Pancreas (tissue), 10 donors: ENCODE measurements around the gene IARS1. TPM values are rescaled to one million over a fixed set of nuclear protein-coding genes. Genes with fewer than 3 reads are reported as not detected.

Experiments
- ATAC-seq, 4 donors: fragments of 200-7000 bp; cut with Tn5 transposase; one replicate each; pipeline versions ENCODE4 v1.8.0 to v1.9.1; 2020; ENCODE audit warnings: mild to moderate bottlenecking in 4 of 4, moderate library complexity in 4 of 4
- DNase-seq, 6 donors: peaks; one replicate each; pipeline ENCODE4 v3.0.0-alpha.2; 2020
- FAIRE-seq: peaks from 2 replicates; lab custom pipeline; 2012; peaks lifted over from hg19 to GRCh38; lab: Jason Lieb, UNC
- H3K27ac ChIP-seq, 4 donors: fragments of 200-600 bp; sonication (generic); 1 replicate in 3 of 4; 2 replicates in 1 of 4; pipeline versions ENCODE4 v1.5.0 to v1.8.0; 2020
- H3K27me3 ChIP-seq, 4 donors: fragments of 200-600 bp; one replicate each; pipeline ENCODE4 v1.8.0; 2021
- H3K36me3 ChIP-seq, 3 donors: fragments of 200-600 bp; sonication (generic) in 1 of 3; one replicate each; pipeline versions ENCODE4 v1.5.0 to v1.8.0; 2020 to 2021
- H3K4me1 ChIP-seq, 3 donors: fragments of 200-600 bp; one replicate each; pipeline ENCODE4 v1.8.0; 2021
- H3K4me3 ChIP-seq, 4 donors: fragments of 200-600 bp; sonication (generic) in 2 of 4; one replicate each; pipeline versions ENCODE4 v1.5.0 to v1.8.0; 2020 to 2021
- H3K9me3 ChIP-seq, 4 donors: fragments of 200-600 bp; one replicate each; pipeline ENCODE4 v1.8.0; 2021
- WGBS, 2 donors: extraction: QIAGEN DNeasy Blood & Tissue Kit; methylation state at CpG; one replicate each; pipeline ENCODE4 v1.1.7; 2013; 5-methylcytosine and 5-hydroxymethylcytosine counted together
- intact Hi-C, 3 donors: fragments of 100-400 bp; cut with DNase I; formaldehyde crosslinking; loops; one replicate each; pipeline versions ENCODE4 v1.11.1 to v1.14.2; 2022
- polyA plus RNA-seq, 2 donors: library from polyadenylated mRNA; stranded (reverse); fragments of 200-250 nt; gene quantifications; one replicate each; pipeline ENCODE4 v1.2.3, GENCODE V29; 2013
- total RNA-seq, 6 donors: library from RNA; stranded (reverse); fragmentation: NEBNext Ultra II Directional in 4 of 6; extraction: Animal tissue kit (Norgen Biotek cat#: 25700) in 4 of 6; gene quantifications; one replicate each; pipeline versions ENCODE4 v1.2.1 to v1.2.4, GENCODE V29; 2021 to 2023
- TF ChIP-seq, protein P1 (sequence below), 4 donors: fragments of 200-600 bp; sonication (generic) in 3 of 4; IDR thresholded peaks; one replicate each; pipeline versions ENCODE4 v1.5.0 to v1.8.0; 2021; ENCODE audit warnings: antibody characterized with exemption in 4 of 4
- donor health status: healthy with polysubstance abuse.
- donor health status: DM: no; HTN: no; CAD: no; lungs with moderate emphysema.
- donor health status: DM: no; HTN: no; CAD: no.
- donor health status: control.
- donor health status: control.
- donor health status: Bipolar disorder and iron deficiency.
- donor health status: DM: yes; HTN: yes; CAD: no.
- donor health status: DM: no; HTN: no; CAD: no.
- donor health status: DM: no; HTN: no; CAD: no.
- donor health status: DM: yes; HTN: yes; CAD: no.

IARS1 gene
- total and polyA plus RNA-seq, 8 donors = 16.8 to 89.3 (median 35.7) TPM

DNA sequence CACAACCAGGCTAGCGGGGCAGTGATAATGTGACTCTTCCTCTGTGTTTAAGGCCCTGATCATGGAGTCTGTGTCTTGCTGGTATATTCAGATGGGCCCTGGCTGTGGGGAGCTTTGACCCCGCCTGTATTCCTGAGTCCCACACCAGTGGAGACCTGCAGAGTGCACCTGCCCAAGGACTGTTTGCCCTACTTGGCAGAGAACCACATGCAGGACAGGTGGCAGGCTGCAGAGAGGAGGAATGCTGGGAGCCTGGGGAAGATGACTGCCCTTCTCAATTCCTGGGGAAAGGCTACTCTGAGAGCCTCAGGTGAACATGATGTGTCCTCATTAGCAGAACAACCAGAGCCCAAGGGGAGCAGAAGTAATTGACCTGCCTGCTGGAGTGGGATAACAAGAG lies 36.2 kb downstream of the IARS1 start:
- no peak for DNase-seq
- H3K4me1 ChIP-seq = no peaks in the 10 kb centered on the region
- H3K27me3 ChIP-seq = no peaks in the 10 kb centered on the region
- H3K27ac ChIP-seq = no peak overlapping the region
- FAIRE-seq = no peak
- intact Hi-C loops = no loop called here
- ATAC-seq = no peak
- 93 to 98% methylated on average over 2 of the region's 2 CpGs for WGBS, 2 donors
- no peaks in the 10 kb centered on the region for H3K9me3 ChIP-seq
- TF ChIP-seq, protein P1, sequence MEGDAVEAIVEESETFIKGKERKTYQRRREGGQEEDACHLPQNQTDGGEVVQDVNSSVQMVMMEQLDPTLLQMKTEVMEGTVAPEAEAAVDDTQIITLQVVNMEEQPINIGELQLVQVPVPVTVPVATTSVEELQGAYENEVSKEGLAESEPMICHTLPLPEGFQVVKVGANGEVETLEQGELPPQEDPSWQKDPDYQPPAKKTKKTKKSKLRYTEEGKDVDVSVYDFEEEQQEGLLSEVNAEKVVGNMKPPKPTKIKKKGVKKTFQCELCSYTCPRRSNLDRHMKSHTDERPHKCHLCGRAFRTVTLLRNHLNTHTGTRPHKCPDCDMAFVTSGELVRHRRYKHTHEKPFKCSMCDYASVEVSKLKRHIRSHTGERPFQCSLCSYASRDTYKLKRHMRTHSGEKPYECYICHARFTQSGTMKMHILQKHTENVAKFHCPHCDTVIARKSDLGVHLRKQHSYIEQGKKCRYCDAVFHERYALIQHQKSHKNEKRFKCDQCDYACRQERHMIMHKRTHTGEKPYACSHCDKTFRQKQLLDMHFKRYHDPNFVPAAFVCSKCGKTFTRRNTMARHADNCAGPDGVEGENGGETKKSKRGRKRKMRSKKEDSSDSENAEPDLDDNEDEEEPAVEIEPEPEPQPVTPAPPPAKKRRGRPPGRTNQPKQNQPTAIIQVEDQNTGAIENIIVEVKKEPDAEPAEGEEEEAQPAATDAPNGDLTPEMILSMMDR (IDR thresholded peaks at IDR 0.05) = no peak
- no peak overlapping the region for H3K4me3 ChIP-seq
- peaks cover 3 to 80% (median 47%) of the 10 kb centered on the region in 3 donors for H3K36me3 ChIP-seq

DNA sequence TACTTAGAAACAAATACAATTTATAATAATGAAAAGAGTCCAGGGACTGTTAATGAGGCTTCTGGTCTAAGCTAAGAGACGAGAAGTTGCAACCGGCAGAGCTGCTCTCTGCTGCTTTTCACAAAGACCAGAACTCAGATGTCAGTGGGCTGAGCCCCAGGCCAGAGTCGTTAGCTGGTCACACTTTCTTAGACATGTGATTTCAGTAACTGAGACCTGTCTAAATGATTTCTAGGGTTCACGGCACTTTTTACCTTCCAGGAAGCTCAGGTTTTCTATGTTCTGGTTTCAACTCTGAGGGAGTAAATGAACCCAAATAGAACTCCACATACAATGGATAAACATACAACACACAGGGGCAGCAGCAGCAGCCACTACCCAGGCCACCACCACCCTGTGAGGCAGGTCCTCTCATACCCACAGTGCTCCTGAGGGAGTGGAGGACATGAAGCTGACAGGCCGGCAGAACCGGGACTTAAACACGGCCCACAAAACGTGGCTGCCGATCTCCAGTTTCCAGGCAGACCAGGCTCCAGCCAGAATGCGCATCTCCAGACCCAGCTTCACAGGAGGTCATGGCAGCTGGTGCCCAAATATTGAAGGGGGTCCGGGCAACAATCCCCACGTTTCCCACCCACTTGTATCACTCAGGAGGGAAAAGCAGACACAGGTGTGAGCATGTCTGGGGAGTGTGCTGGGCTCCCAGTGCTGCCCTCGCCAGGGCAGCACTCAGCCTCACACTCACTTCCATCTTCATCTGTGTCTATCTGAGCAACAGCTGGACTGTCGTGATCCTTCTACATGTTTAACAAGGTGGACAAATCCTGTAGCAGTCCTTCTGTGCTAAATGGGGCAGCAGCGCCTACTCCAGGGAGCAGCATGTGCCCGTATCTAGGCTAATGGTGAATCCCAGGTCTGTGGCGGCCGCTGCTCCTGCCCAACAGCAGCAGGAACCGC lies 38.8 kb downstream of the IARS1 start:
- FAIRE-seq (no peak), ATAC-seq (peak in 3 of 4 donors; percentile 18 to 83 (median 80)), DNase-seq (no peak)
- Histone ChIP-seq H3K27me3 (no peaks in the 10 kb centered on the region), H3K36me3 (peaks cover 13 to 77% (median 45%) of the 10 kb centered on the region in 3 donors), H3K27ac (no peak overlapping the region), H3K4me1 (no peaks in the 10 kb centered on the region), H3K9me3 (no peaks in the 10 kb centered on the region), H3K4me3 (no peak overlapping the region)
- intact Hi-C loops = no loop called here
- TF ChIP-seq, protein P1 (IDR thresholded peaks at IDR 0.05) = no peak
- WGBS, 2 donors = 78 to 82% methylated on average over 19 of the region's 19 CpGs

GRCh38 chr9:92253656-92254055 lies 39.8 kb downstream of the IARS1 start:
- WGBS, 2 donors = 62 to 64% methylated on average over 4 of the region's 4 CpGs
- no peak for DNase-seq
- TF ChIP-seq, protein P1 (IDR thresholded peaks at IDR 0.05) = no peak
- no peak for FAIRE-seq
- ATAC-seq = no peak
- peaks cover 13 to 76% (median 42%) of the 10 kb centered on the region in 3 donors for H3K36me3 ChIP-seq
- H3K27me3 ChIP-seq = no peaks in the 10 kb centered on the region
- intact Hi-C loops = no loop called here
- no peaks in the 10 kb centered on the region for H3K4me1 ChIP-seq
- H3K4me3 ChIP-seq = no peak overlapping the region
- no peak overlapping the region for H3K27ac ChIP-seq
- no peaks in the 10 kb centered on the region for H3K9me3 ChIP-seq

DNA sequence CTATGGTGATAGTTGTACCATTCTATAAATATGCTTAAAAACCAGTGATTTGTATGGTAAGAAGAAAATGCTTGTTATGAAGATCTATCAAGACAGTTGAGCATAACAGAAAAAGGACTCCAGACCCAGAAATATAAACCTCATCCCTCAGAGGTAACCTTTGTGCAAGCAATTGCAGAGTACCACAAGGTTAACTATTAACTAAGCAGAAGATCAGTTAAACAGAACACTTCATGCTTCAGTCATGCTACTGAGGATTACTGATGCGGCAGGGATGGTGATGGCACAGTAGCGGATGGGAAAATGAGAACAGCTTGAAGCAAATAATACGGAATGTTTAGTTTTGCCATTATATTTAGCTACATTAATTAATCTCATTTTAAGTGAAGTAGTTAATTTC lies 45.5 kb downstream of the IARS1 start:
- Histone ChIP-seq H3K4me1 (peaks cover 0 to 8% (median 0%) of the 10 kb centered on the region in 3 donors), H3K4me3 (no peak overlapping the region), H3K27me3 (no peaks in the 10 kb centered on the region), H3K36me3 (peaks cover 10 to 78% (median 34%) of the 10 kb centered on the region in 3 donors), H3K9me3 (no peaks in the 10 kb centered on the region), H3K27ac (no peak overlapping the region)
- 93 to 97% methylated on average over 3 of the region's 3 CpGs for WGBS, 2 donors
- peak in 2 of 4 donors; percentile 68 to 78 for ATAC-seq
- DNase-seq = no peak
- intact Hi-C loops = no loop called here
- no peak for FAIRE-seq
- TF ChIP-seq, protein P1 (IDR thresholded peaks at IDR 0.05) = no peak

DNA sequence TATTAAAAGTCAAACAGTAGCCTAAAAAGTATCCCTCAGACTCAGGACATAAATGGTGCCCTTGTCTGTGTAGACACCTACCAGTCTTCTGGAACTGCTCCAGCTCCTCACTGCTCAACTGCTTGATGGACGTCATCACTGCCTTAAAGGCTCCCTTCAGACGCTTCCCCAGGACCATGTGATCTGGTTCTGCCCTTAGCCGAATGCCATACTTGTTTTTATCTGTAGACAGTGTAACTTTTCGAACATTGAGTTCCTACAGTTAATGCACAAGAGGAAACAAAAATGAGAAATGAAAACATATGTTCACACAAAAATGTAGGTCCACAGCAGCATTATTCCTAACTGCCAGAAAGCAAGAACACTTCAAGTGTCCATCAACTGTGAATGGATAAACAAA lies 46.2 kb downstream of the IARS1 start:
- H3K27ac ChIP-seq = no peak overlapping the region
- ATAC-seq (no peak), FAIRE-seq (no peak), DNase-seq (no peak)
- H3K27me3 ChIP-seq = no peaks in the 10 kb centered on the region
- no peak overlapping the region for H3K4me3 ChIP-seq
- H3K9me3 ChIP-seq = no peaks in the 10 kb centered on the region
- TF ChIP-seq, protein P1 (IDR thresholded peaks at IDR 0.05) = no peak
- H3K36me3 ChIP-seq = peaks cover 10 to 83% (median 35%) of the 10 kb centered on the region in 3 donors
- WGBS, 2 donors = 82 to 90% methylated on average over 4 of the region's 4 CpGs
- peaks cover 0 to 8% (median 0%) of the 10 kb centered on the region in 3 donors for H3K4me1 ChIP-seq
- intact Hi-C loops = no loop called here
